Activated naive CD8-positive, alpha-beta T cell (primary cell): ENCODE measurements around the gene NEK7.
"Not testable (repeated sequence)": the region's sequence is repeated elsewhere in the genome, so short reads cannot be mapped to it uniquely, and the experiment has no call there.

Experiments
- H3K27ac Mint-ChIP-seq: one replicate; pipeline ENCODE4 v1.8.0; 2021; ENCODE audit warnings: mixed read lengths
- H3K27me3 Mint-ChIP-seq: one replicate; pipeline ENCODE4 v1.8.0; 2021; ENCODE audit warnings: mixed read lengths
- H3K36me3 Mint-ChIP-seq: one replicate; pipeline ENCODE4 v1.8.0; 2021; ENCODE audit warnings: mixed read lengths
- H3K4me1 Mint-ChIP-seq: one replicate; pipeline ENCODE4 v1.8.0; 2021; ENCODE audit warnings: low read depth, mixed read lengths
- H3K4me3 Mint-ChIP-seq: one replicate; pipeline ENCODE4 v1.8.0; 2021; ENCODE audit warnings: mild to moderate bottlenecking, mixed read lengths
- H3K9me3 Mint-ChIP-seq: one replicate; pipeline ENCODE4 v1.8.0; 2021; ENCODE audit warnings: low read depth, mixed read lengths

NEK7 gene

DNA sequence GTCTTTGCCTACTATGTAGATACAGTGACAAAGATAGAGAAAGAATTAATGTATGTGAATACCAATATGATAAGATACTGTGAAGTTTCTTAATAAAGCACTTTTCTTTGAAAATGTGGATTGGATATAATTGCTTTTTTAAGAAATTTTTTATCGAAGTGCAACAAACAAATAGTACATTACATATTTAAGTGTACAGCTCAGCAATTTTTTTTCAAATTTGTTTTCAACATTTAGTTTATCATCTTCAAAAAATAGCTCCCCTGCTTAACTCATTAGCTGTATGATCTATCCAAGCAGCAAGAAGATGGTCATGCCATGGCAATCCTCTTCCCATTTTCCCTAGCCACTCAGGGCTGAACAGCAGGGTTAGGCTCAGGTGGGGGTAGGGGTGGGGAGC is 40.5 kb downstream of the NEK7 start:
- no peak overlapping the region for H3K27ac Mint-ChIP-seq

DNA sequence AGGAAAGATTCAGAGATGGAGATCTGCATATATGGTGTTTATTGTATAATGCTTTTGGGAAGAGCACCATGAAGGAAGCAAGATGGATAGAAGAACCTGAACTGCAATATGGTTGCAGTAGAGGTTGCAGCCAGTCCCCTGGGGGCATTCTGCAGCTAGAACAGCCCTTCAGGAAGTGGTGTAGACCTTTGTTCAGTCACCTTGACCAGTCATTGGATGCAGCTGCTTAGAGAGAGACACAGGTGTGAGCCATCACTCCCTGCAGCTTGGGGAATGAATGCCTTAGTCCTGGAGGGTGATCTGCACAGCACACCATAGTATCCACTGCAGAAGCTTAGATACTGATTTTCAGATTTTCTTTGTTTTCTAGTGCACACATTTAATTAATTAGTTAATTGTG is 42.3 kb downstream of the NEK7 start:
- H3K36me3 Mint-ChIP-seq, result peaks cover 6% of the 10 kb centered on the region
- peaks cover 72% of the 10 kb centered on the region for H3K4me1 Mint-ChIP-seq
- H3K9me3 Mint-ChIP-seq, result no peaks in the 10 kb centered on the region
- H3K27ac Mint-ChIP-seq, result no peak overlapping the region
- H3K4me3 Mint-ChIP-seq, result no peak overlapping the region
- no peaks in the 10 kb centered on the region for H3K27me3 Mint-ChIP-seq

More for the DNA sequence above, 40.5 kb downstream of the NEK7 start:
- Mint-ChIP-seq H3K4me3 (no peak overlapping the region), H3K4me1 (peaks cover 72% of the 10 kb centered on the region), H3K9me3 (no peaks in the 10 kb centered on the region), H3K36me3 (peaks cover 1% of the 10 kb centered on the region), H3K27me3 (no peaks in the 10 kb centered on the region)

DNA sequence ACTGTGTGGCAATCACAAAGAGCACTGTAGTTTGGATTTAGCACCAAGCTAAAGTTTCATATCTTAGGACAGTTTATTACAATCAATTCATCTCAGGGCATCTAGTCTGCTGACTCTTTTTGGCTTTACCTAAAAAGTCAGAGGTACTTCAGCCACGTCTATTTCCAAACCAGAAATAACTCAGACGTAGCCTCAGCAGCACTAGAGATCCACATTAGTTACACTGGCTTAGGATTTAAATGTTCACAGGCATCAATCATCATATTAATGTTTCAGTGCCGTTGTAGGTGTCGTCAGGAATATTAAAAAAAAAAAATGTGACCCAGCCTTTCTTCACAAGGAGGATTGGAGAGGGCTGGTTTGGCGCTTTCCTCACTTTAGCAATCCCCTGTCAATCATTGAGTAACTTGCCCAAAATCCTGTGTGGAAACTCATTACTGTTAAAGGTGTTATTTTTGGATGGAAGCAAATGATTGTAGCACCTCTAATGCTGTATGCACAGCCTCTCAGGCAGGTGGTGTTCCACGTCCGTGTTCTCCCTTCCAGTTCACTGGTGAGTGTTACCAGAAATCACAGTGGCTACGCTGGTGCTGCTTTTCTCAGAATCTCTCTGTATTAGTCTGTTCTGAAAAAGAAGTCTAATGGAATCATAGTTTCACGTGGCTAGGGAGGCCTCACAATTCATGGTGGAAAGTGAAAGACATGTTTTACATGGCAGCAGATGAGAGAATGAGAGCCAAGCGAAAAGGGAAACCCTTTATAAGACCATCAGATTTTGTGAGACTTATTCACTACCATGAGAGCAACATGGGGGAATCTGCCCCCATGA is 45.4 kb downstream of the NEK7 start:
- no peaks in the 10 kb centered on the region for H3K27me3 Mint-ChIP-seq
- peak overlapping the region; percentile 89 for H3K27ac Mint-ChIP-seq
- peaks cover 76% of the 10 kb centered on the region for H3K4me1 Mint-ChIP-seq
- peaks cover 7% of the 10 kb centered on the region for H3K36me3 Mint-ChIP-seq
- H3K9me3 Mint-ChIP-seq, result no peaks in the 10 kb centered on the region
- peak overlapping the region; percentile 55 for H3K4me3 Mint-ChIP-seq

DNA sequence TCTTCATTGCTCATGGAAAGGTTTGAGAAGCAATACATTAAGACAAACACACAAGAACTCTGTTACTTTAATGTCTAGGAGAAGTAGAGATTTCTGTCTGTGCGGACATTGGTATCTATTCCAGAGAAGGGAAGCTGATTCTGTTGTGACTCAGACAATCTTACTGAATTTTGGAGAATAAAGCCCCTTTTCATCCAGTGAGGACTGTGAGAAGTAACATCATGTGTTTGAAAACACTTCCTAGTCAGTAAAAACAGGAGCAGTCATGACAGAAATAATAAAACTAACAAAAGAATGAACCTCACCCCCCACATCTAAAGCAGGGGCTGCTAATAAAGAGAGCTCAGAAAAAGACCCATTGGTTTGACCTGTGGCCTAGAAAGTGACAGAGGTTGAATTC is 46.6 kb downstream of the NEK7 start:
- Mint-ChIP-seq H3K9me3 (no peaks in the 10 kb centered on the region), H3K4me3 (no peak overlapping the region), H3K36me3 (peaks cover 7% of the 10 kb centered on the region), H3K4me1 (peaks cover 76% of the 10 kb centered on the region), H3K27me3 (no peaks in the 10 kb centered on the region), H3K27ac (peak overlapping the region; percentile 22)

DNA sequence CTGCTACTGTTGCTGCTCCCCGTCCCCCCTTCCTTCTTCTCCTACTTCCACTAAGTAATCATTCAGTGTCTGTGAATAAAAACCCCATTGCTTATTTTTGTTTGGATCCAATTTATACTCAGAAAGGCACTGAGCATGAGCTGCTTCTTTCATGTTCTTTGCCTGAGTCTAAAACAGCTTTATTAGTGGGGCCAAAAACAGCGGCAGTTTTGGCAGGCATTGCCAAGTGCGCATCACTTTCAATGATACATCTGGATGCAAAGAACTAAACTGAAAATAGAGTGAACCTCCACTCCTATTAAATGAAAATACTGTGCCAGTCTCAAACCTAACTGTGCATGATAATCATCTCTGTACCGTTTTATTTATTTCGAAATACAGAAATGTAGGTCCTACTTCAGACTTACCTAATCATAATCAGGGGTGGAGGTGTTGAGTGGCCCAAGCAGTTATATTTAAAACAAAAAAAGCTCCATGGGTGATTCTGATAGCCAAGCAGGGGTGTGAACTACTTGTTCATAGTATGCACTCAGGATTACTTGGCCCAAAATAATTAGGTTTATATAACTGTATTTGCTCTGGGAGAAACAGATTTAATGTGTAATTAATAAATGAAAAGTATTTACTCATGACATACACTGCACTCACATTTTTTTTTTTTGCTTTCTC is 48.4 kb downstream of the NEK7 start:
- no peaks in the 10 kb centered on the region for H3K9me3 Mint-ChIP-seq
- peak overlapping the region; percentile 50 for H3K27ac Mint-ChIP-seq
- H3K36me3 Mint-ChIP-seq, result peaks cover 7% of the 10 kb centered on the region
- no peak overlapping the region for H3K4me3 Mint-ChIP-seq
- H3K27me3 Mint-ChIP-seq, result no peaks in the 10 kb centered on the region
- H3K4me1 Mint-ChIP-seq, result peaks cover 65% of the 10 kb centered on the region

DNA sequence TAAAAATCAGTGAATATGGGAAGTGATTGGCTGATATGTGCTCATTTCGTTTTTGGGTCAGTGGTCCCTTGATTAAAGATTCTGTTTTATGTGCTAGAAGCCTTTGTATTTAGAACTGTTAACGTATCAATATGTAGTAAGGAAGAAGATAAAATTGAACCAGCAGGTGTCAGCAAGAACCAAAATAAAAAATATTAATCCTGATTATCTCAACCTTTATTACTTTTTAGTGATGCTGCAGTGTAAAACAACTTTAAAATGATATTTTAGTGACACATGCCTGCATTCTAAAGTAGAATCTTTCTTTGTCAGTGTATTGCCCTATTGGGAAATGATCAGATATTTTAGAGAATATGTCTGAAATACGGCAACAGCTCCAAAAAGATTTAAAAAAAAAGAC is 49.5 kb downstream of the NEK7 start:
- H3K4me1 Mint-ChIP-seq, result peaks cover 58% of the 10 kb centered on the region
- H3K27me3 Mint-ChIP-seq, result no peaks in the 10 kb centered on the region
- peak overlapping the region; percentile 34 for H3K27ac Mint-ChIP-seq
- H3K36me3 Mint-ChIP-seq, result peaks cover 7% of the 10 kb centered on the region
- H3K9me3 Mint-ChIP-seq, result no peaks in the 10 kb centered on the region
- H3K4me3 Mint-ChIP-seq, result no peak overlapping the region

DNA sequence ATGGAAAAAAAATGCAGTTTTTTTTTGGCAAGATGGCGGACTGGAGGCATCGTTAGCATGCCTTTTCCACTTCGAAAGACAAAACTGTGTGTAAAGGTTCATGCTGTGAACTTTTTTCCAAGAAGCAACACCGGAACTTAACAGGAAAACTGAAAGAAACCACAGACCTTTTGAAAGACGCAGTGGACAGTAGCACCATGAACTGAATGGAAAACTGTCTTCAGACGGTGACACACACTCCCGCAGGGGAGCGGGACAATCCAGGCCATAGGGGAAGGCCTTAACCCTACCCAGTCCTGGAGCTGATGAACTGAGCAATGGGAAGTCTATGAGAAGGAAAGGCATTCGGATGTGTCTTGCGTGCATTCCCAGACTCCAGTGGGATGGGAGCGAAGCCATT is 54.9 kb downstream of the NEK7 start:
- Mint-ChIP-seq H3K36me3 (peaks cover 23% of the 10 kb centered on the region), H3K27me3 (no peaks in the 10 kb centered on the region), H3K9me3 (peaks cover 7% of the 10 kb centered on the region), H3K4me1 (peaks cover 24% of the 10 kb centered on the region), H3K4me3 (no peak overlapping the region), H3K27ac (no peak overlapping the region)

DNA sequence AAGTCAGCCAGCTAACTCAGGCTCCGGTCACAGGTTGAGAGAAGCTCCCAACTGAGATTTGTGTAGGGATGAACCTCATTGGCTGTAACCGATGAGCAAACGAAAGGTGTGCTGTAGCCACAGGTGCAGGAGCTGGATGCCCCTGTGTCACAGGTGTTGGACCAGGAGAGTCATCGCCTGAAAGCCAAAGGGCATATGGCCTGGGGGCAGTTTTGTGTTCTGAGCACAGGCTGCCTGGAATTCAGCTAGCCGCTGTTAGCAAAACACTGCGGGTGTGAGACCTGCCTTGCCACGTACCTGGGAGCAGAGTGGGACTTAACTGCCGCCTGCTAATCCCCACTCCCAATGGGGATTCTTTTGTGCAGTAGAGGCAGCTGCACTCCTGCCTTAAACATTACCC is 55.3 kb downstream of the NEK7 start:
- H3K4me1 Mint-ChIP-seq, result peaks cover 25% of the 10 kb centered on the region
- no peaks in the 10 kb centered on the region for H3K27me3 Mint-ChIP-seq
- no peak overlapping the region for H3K27ac Mint-ChIP-seq
- H3K36me3 Mint-ChIP-seq, result peaks cover 24% of the 10 kb centered on the region
- H3K4me3 Mint-ChIP-seq, result no peak overlapping the region
- H3K9me3 Mint-ChIP-seq, result peaks cover 7% of the 10 kb centered on the region

DNA sequence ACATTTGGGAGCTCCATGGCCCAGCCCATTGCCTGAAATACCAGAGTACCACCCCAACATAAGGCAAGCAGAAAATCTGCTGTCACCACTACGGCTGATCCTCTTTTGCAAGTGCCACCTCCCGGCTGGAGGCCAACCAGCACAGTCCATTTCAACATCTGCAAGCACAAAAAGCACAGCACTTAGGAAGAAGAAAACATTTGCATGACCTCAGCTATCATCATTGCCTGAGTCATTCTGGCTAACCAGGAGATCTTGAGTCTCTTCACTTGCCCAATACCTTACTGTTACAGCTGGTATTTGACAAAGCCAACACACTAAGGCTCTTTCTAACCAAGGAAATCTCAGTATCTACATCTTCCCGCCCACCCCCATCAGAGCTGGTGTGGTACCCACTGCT is 55.9 kb downstream of the NEK7 start:
- Mint-ChIP-seq H3K4me3 (no peak overlapping the region), H3K27me3 (no peaks in the 10 kb centered on the region), H3K36me3 (peaks cover 24% of the 10 kb centered on the region), H3K27ac (no peak overlapping the region), H3K4me1 (peaks cover 27% of the 10 kb centered on the region), H3K9me3 (peaks cover 7% of the 10 kb centered on the region)

DNA sequence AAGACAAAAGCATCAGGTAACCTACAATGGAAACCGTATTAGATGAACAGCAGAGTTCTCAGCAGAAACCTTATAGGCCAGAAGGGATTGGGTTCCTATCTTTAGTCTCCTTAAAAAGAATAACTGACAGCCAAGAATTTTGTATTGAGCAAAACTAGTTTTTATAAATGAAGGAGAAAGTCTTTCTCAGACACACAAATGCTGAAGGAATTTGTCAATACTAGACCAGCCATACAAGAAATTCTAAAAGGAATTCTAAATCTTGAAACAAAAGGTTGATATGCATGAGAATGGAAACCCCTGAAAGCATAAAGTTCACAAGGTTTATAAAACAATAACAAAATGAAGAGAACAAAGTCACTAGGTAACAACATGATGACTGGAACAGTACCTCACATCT is 58.1 kb downstream of the NEK7 start:
- Mint-ChIP-seq H3K4me3 (no peak overlapping the region), H3K27ac (no peak overlapping the region), H3K36me3 (peaks cover 24% of the 10 kb centered on the region), H3K4me1 (peaks cover 26% of the 10 kb centered on the region), H3K27me3 (no peaks in the 10 kb centered on the region), H3K9me3 (peaks cover 7% of the 10 kb centered on the region)

DNA sequence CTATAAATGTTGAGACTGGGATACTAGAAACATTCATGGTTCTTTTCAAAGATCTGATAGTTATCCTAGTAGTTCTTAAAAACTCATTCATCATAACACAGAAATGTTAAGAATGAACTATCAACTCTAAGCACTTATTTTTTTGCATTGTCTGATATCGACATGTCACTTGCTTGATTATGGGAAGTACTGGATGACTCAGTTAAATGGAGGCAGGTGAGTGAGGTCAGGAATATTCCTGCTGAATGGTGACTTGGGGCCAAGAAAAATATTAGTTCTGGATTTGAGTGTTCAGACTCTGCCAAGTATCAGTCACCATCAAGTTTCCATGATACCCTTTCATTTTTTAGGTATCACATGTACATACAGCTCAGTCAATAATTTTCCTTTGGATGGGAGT is 63.6 kb downstream of the NEK7 start:
- peaks cover 29% of the 10 kb centered on the region for H3K36me3 Mint-ChIP-seq
- H3K27me3 Mint-ChIP-seq, result no peaks in the 10 kb centered on the region
- peaks cover 38% of the 10 kb centered on the region for H3K4me1 Mint-ChIP-seq
- peaks cover 3% of the 10 kb centered on the region for H3K9me3 Mint-ChIP-seq
- peak overlapping the region; percentile 4 for H3K27ac Mint-ChIP-seq
- no peak overlapping the region for H3K4me3 Mint-ChIP-seq

DNA sequence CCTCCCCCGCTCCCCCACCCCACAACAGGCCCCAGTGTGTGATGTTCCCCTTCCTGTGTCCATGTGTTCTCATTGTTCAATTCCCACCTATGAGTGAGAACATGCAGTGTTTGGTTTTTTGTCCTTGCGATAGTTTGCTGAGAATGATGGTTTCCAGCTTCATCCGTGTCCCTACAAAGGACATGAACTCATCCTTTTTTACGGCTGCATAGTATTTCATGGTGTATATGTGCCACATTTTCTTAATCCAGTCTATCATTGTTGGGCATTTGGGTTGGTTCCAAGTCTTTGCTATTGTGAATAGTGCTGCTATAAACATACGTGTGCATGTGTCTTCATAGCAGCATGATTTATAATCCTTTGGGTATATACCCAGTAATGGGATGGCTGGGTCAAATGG is 70.2 kb downstream of the NEK7 start:
- not testable (repeated sequence) for H3K27ac Mint-ChIP-seq, H3K27me3 Mint-ChIP-seq, H3K9me3 Mint-ChIP-seq, H3K4me3 Mint-ChIP-seq
- H3K36me3 Mint-ChIP-seq, result peaks cover 24% of the 10 kb centered on the region
- peaks cover 33% of the 10 kb centered on the region for H3K4me1 Mint-ChIP-seq

DNA sequence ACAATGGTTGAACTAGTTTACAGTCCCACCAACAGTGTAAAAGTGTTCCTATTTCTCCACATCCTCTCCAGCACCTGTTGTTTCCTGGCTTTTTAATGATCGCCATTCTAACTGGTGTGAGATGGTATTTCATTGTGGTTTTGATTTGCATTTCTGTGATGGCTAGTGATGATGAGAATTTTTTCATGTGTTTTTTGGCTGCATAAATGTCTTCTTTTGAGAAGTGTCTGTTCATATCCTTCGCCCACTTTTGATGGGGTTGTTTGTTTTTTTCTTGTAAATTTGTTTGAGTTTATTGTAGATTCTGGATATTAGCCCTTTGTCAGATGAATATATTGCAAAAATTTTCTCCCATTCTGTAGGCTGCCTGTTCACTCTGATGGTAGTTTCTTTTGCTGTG is 70.7 kb downstream of the NEK7 start:
- H3K27ac Mint-ChIP-seq, result peak overlapping the region; percentile 22
- H3K4me1 Mint-ChIP-seq, result peaks cover 33% of the 10 kb centered on the region
- H3K9me3 Mint-ChIP-seq, H3K27me3 Mint-ChIP-seq, H3K4me3 Mint-ChIP-seq: not testable (repeated sequence)
- H3K36me3 Mint-ChIP-seq, result peaks cover 24% of the 10 kb centered on the region

DNA sequence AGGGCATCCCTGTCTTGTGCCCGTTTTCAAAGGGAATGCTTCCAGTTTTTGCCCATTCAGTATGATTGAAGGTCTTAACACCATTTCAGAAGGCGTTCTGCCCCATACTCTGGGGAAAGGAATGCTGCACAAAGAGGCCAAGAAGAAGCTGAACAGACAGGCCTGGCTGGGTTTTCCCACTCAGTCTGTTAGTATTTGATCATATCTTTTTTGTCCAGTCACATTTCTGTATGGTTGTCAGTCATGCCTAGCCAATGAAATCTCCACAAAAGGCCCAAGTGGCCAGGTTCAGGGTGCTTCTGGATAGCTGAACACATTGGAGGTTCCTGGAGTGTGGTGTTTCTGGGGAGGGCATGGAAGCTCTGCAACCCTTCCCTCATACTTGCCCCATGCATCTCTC is 72.1 kb downstream of the NEK7 start:
- Mint-ChIP-seq H3K4me1 (peaks cover 31% of the 10 kb centered on the region), H3K27me3 (no peaks in the 10 kb centered on the region), H3K4me3 (no peak overlapping the region), H3K27ac (no peak overlapping the region), H3K9me3 (peaks cover 3% of the 10 kb centered on the region), H3K36me3 (peaks cover 16% of the 10 kb centered on the region)

DNA sequence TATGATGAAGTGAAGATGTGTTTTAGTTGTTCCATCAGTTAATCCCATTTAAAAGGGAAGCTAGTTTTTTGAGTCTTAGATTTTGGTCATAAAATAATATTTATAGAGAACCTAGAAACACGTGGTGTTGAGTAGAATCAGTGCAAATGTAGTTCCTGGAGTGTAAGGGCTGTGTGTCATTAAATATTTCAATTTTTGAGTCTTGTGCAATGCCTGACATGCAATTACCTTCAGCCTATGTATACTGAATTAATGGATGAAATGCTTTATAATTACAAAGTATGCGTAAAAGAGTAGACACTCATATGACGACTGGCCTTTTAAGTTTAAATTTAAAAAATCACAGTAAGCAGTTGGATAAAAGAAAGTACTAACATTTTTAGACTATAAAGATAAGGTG is 75.0 kb downstream of the NEK7 start:
- H3K27me3 Mint-ChIP-seq, result no peaks in the 10 kb centered on the region
- H3K36me3 Mint-ChIP-seq, result peaks cover 6% of the 10 kb centered on the region
- H3K9me3 Mint-ChIP-seq, result peaks cover under 1% of the 10 kb centered on the region
- no peak overlapping the region for H3K4me3 Mint-ChIP-seq
- peaks cover 32% of the 10 kb centered on the region for H3K4me1 Mint-ChIP-seq
- H3K27ac Mint-ChIP-seq, result no peak overlapping the region

DNA sequence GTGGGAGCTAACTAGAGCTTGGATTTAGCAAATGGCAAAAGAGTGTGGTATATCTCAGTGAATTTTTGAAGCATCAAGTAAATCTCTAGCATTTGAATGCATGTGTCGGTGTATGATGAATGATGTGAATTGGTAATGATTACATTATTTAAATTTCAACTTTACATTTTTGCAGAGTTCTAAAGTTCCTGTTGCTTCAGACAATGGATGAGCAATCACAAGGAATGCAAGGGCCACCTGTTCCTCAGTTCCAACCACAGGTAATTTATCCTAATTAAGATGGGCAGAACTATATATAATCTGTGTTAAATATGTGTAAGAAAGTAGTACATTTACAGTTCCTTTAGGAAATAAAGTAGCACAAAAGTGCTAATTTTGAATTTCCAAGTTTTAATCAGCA is 75.6 kb downstream of the NEK7 start:
- no peaks in the 10 kb centered on the region for H3K27me3 Mint-ChIP-seq
- H3K9me3 Mint-ChIP-seq, result no peaks in the 10 kb centered on the region
- no peak overlapping the region for H3K4me3 Mint-ChIP-seq
- H3K27ac Mint-ChIP-seq, result no peak overlapping the region
- peaks cover 32% of the 10 kb centered on the region for H3K4me1 Mint-ChIP-seq
- peaks cover 6% of the 10 kb centered on the region for H3K36me3 Mint-ChIP-seq
